K562 (cell line): ENCODE data around the gene TSSK1B. TPM values are rescaled to one million over a fixed set of nuclear protein-coding genes. Genes with fewer than 3 reads are reported as not detected.

Experiments used
- ARID1B ChIP-seq: fragments of 450-650 bp; IDR thresholded peaks from 2 replicates; pipeline ENCODE4 v1.6.1; 2016; ENCODE audit warnings: antibody characterized with exemption, mild to moderate bottlenecking, inconsistent platforms
- BCOR ChIP-seq: fragments of 450-650 bp; IDR thresholded peaks from 2 replicates; pipeline ENCODE4 v1.6.1; 2016
- C11orf30 ChIP-seq: fragments of 450-650 bp; IDR thresholded peaks from 2 replicates; pipeline ENCODE4 v1.6.1; 2016; ENCODE audit warnings: low read depth, mild to moderate bottlenecking
- CC2D1A ChIP-seq: fragments of 450-650 bp; IDR thresholded peaks from 2 replicates; pipeline ENCODE4 v1.6.1; 2017; ENCODE audit warnings: mild to moderate bottlenecking
- FOXK1 ChIP-seq: sonication (generic); formaldehyde crosslinking; IDR thresholded peaks from 2 replicates; pipeline ENCODE4 v1.8.0; 2022; ENCODE audit warnings: missing genetic modification reagents, mild to moderate bottlenecking, borderline replicate concordance
- GATA2 ChIP-seq: sonication (generic); formaldehyde crosslinking; IDR thresholded peaks from 2 replicates; pipeline ENCODE4 v1.4.0; 2020; ENCODE audit warnings: mild to moderate bottlenecking, missing genetic modification reagents
- HDAC1 ChIP-seq, 2 experiments: fragments of 450-650 bp; IDR thresholded peaks; 2 replicates each; pipeline ENCODE4 v1.6.1; 2016 to 2017; ENCODE audit warnings: inconsistent platforms in 1 of 2, mild to moderate bottlenecking in 1 of 2, moderate library complexity in 1 of 2
- HDAC2 ChIP-seq: fragments of 450-650 bp; IDR thresholded peaks from 2 replicates; pipeline ENCODE4 v1.6.1; 2016; ENCODE audit warnings: mild to moderate bottlenecking
- NCOR1 ChIP-seq: fragments of 450-650 bp; IDR thresholded peaks from 2 replicates; pipeline ENCODE4 v1.6.1; 2016; ENCODE audit warnings: mild to moderate bottlenecking, moderate library complexity
- NFIC ChIP-seq: fragments of 450-650 bp; IDR thresholded peaks from 2 replicates; pipeline ENCODE4 v1.6.1; 2017; ENCODE audit warnings: mild to moderate bottlenecking, inconsistent platforms
- POLR2AphosphoS5 ChIP-seq: IDR thresholded peaks from 2 replicates; pipeline ENCODE4 v1.6.1; 2011; ENCODE audit warnings: mild to moderate bottlenecking, low read depth, low read length, moderate library complexity; ENCODE audit not compliant: control insufficient read depth, insufficient read depth
- RBM17 ChIP-seq: fragments of 200-400 bp; formaldehyde crosslinking; IDR thresholded peaks from 2 replicates; pipeline ENCODE4 v1.6.1; 2017; ENCODE audit warnings: low read depth, mild to moderate bottlenecking, low read length, borderline replicate concordance
- SMARCA4 ChIP-seq: fragments of 450-650 bp; IDR thresholded peaks from 2 replicates; pipeline ENCODE4 v1.6.1; 2016
- STAT5A ChIP-seq: IDR thresholded peaks from 2 replicates; pipeline ENCODE4 v1.6.1; 2012; ENCODE audit warnings: low read length, inconsistent platforms, borderline replicate concordance
- TEAD1 ChIP-seq, 2 experiments: fragments of 450-650 bp in 1 of 2; sonication (generic) in 1 of 2; formaldehyde crosslinking; IDR thresholded peaks; 2 replicates each; pipeline versions ENCODE4 v1.4.0 to v1.8.0; 2020 to 2022; ENCODE audit warnings: mild to moderate bottlenecking in 2 of 2, missing genetic modification reagents in 1 of 2
- ZNF780A ChIP-seq: fragments of 250-450 bp; sonication (Bioruptor Pico); IDR thresholded peaks from 2 replicates; pipeline ENCODE4 v1.5.0; 2021; ENCODE audit warnings: mild to moderate bottlenecking
- polyA plus RNA-seq, 8 experiments: library from polyadenylated mRNA; depleted of rRNA in 4 of 8; stranded (reverse) in 5 of 8; unstranded in 3 of 8; fragments of >200 nt; fragmentation: Nextera tagmentation in 2 of 8; fragmentation: Illumina TruSeq in 1 of 8; extraction: Ambion mirVana in 2 of 8; extraction: Trizol in 1 of 8; gene quantifications; 2 replicates each; pipeline versions ENCODE4 v1.2.1 to v1.2.3, GENCODE V29; 2011 to 2014; ENCODE audit warnings: inconsistent platforms in 1 of 8, missing spikeins in 1 of 8
- total RNA-seq, 7 experiments: library from RNA; depleted of rRNA in 6 of 7; stranded (reverse); fragments of >200 nt in 6 of 7; fragmentation: Illumina TruSeq in 2 of 7; extraction: Trizol in 2 of 7; gene quantifications; 2 replicates each; pipeline versions ENCODE4 v1.2.1 to v1.2.3, GENCODE V29; 2011 to 2021; ENCODE audit warnings: low replicate concordance in 1 of 7
- TF ChIP-seq, protein P1 (sequence below): fragments of 450-650 bp; IDR thresholded peaks from 2 replicates; pipeline ENCODE4 v1.6.1; 2016; ENCODE audit warnings: missing biosample characterization, missing genetic modification characterization
- TF ChIP-seq, protein P2 (sequence below): IDR thresholded peaks from 2 replicates; pipeline ENCODE4 v1.6.1; 2012; ENCODE audit warnings: low read depth, low read length, improper control_type of control experiment, borderline replicate concordance
- TF ChIP-seq, protein P3 (sequence below), 2 experiments: IDR thresholded peaks in 1 of 2; conservative IDR thresholded peaks in 1 of 2; 2 replicates each; pipeline ENCODE4 v1.6.1; 2016; ENCODE audit warnings: low read depth in 2 of 2, mild to moderate bottlenecking in 1 of 2, missing compliant biosample characterization in 1 of 2, missing genetic modification characterization in 1 of 2, moderate library complexity in 1 of 2
- TF ChIP-seq, protein P4 (sequence below), 2 experiments: fragments of 450-650 bp in 1 of 2; IDR thresholded peaks; 2 replicates each; pipeline ENCODE4 v1.6.1; 2011 to 2017; ENCODE audit warnings: low read depth in 2 of 2, antibody characterized with exemption in 1 of 2, borderline replicate concordance in 1 of 2, low read length in 1 of 2, mild to moderate bottlenecking in 1 of 2, mixed read lengths in 1 of 2; ENCODE audit not compliant: control insufficient read depth in 1 of 2

TSSK1B gene
- total and polyA plus RNA-seq, 9 of the 15 experiments (the other 6 are each of a cell fraction or from before 2014, with no cell fraction given) = not detected

DNA sequence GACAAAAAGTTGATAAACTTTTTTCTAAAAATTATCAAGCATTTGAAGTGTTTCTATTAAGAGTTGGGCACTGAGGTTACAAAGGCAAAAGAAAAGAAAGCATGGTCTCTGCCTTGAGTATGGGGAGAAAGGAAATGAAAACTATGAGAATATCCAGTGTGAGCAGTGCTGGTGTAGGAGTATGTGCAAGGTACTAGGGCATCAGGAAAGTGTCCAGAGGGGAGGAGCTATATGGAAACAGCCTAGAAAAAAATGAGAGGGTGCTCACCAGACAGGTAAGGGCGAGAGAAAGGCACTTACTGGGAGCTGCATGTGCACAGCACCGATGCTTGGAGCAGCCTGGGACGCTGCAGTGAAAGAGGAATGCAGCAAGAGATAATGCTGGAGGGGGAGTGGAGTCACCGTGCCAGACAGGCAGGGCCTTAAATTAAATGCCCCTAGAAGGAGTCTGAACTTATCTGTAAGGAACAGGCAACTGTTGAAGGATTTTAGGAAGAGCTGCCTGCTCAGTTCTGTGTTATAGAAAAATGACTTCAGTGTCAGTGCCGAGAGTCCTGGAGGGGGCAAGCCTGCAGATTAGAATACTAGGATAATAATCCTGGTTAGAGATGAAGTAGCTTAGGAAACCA, 39.4 kb upstream of the TSSK1B start (continued):
- no peak for TF ChIP-seq FOXK1 (CRISPR knock-in tag)
- TF ChIP-seq, protein P1, sequence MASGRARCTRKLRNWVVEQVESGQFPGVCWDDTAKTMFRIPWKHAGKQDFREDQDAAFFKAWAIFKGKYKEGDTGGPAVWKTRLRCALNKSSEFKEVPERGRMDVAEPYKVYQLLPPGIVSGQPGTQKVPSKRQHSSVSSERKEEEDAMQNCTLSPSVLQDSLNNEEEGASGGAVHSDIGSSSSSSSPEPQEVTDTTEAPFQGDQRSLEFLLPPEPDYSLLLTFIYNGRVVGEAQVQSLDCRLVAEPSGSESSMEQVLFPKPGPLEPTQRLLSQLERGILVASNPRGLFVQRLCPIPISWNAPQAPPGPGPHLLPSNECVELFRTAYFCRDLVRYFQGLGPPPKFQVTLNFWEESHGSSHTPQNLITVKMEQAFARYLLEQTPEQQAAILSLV = no peak
- TF ChIP-seq NCOR1 = peak; percentile 89
- TF ChIP-seq POLR2AphosphoS5 = peak; percentile 81
- TF ChIP-seq, protein P2, sequence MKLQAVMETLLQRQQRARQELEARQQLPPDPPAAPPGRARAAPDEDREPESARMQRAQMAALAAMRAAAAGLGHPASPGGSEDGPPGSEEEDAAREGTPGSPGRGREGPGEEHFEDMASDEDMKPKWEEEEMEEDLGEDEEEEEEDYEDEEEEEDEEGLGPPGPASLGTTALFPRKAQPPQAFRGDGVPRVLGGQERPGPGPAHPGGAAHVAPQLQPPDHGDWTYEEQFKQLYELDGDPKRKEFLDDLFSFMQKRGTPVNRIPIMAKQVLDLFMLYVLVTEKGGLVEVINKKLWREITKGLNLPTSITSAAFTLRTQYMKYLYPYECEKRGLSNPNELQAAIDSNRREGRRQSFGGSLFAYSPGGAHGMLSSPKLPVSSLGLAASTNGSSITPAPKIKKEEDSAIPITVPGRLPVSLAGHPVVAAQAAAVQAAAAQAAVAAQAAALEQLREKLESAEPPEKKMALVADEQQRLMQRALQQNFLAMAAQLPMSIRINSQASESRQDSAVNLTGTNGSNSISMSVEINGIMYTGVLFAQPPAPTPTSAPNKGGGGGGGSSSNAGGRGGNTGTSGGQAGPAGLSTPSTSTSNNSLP = no peak
- peak; percentile 88 for TF ChIP-seq SMARCA4
- TF ChIP-seq, protein P3, sequence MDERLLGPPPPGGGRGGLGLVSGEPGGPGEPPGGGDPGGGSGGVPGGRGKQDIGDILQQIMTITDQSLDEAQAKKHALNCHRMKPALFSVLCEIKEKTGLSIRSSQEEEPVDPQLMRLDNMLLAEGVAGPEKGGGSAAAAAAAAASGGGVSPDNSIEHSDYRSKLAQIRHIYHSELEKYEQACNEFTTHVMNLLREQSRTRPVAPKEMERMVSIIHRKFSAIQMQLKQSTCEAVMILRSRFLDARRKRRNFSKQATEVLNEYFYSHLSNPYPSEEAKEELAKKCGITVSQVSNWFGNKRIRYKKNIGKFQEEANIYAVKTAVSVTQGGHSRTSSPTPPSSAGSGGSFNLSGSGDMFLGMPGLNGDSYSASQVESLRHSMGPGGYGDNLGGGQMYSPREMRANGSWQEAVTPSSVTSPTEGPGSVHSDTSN (CRISPR knock-in tag; IDR thresholded peaks at IDR 0.05; ENCODE audit: low read depth) = no peak
- TF ChIP-seq, protein P3 (tag; conservative IDR thresholded peaks at IDR 0.05; ENCODE audit: low read depth) = peak; percentile 75
- 0 out of 2 replicates have a peak, but pooled peaks have one; percentile 19 for TF ChIP-seq BCOR
- TF ChIP-seq RBM17 = no peak
- TF ChIP-seq HDAC1 (IDR thresholded peaks at IDR 0.05) = peak in 1 of 2 experiments; percentile 67; a peak in 1 of 4 replicates
- TF ChIP-seq NFIC = peak; percentile 75
- TF ChIP-seq HDAC2 = 0 out of 2 replicates have a peak, but pooled peaks have one; percentile 23
- TF ChIP-seq ZNF780A (CRISPR knock-in tag) = no peak
- no peak for TF ChIP-seq TEAD1 (CRISPR knock-in tag; IDR thresholded peaks at IDR 0.05)
- TF ChIP-seq C11orf30 = no peak
- peak; percentile 93 for TF ChIP-seq ARID1B
- TF ChIP-seq, protein P4, sequence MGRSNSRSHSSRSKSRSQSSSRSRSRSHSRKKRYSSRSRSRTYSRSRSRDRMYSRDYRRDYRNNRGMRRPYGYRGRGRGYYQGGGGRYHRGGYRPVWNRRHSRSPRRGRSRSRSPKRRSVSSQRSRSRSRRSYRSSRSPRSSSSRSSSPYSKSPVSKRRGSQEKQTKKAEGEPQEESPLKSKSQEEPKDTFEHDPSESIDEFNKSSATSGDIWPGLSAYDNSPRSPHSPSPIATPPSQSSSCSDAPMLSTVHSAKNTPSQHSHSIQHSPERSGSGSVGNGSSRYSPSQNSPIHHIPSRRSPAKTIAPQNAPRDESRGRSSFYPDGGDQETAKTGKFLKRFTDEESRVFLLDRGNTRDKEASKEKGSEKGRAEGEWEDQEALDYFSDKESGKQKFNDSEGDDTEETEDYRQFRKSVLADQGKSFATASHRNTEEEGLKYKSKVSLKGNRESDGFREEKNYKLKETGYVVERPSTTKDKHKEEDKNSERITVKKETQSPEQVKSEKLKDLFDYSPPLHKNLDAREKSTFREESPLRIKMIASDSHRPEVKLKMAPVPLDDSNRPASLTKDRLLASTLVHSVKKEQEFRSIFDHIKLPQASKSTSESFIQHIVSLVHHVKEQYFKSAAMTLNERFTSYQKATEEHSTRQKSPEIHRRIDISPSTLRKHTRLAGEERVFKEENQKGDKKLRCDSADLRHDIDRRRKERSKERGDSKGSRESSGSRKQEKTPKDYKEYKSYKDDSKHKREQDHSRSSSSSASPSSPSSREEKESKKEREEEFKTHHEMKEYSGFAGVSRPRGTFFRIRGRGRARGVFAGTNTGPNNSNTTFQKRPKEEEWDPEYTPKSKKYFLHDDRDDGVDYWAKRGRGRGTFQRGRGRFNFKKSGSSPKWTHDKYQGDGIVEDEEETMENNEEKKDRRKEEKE (IDR thresholded peaks at IDR 0.05; ENCODE audit: borderline replicate concordance in 1 of 2, control insufficient read depth in 1 of 2, low read depth in 2 of 2, low read length in 1 of 2) = 0 out of 4 replicates have a peak, but pooled peaks of 1 of the 2 experiments have one; percentile 24
- peak; percentile 73; the same call in 1 of the 2 replicates for TF ChIP-seq CC2D1A
- TF ChIP-seq GATA2 (CRISPR knock-in tag) = peak; percentile 56; the same call in 1 of the 2 replicates
- peak; percentile 75 for TF ChIP-seq STAT5A
